Activated CD4-positive, alpha-beta T cell treated with anti-CD3 and anti-CD28 coated beads, Interleukin-2, Interleukin-4, amounts not matched to agents 100 ng/mL and 50 ng/mL, durations not matched to agents 16 hours and 8 hours (primary cell): ENCODE measurements around the gene FOXE3.
"Not testable (repeated sequence)": the region's sequence is repeated elsewhere in the genome, so short reads cannot be mapped to it uniquely, and the experiment has no call there.

ENCODE experiments used
- DNase-seq: peaks from one replicate; pipeline ENCODE4 v3.0.0-alpha.2; 2020; ENCODE audit warnings: low spot score

FOXE3 gene

GRCh38 chr1:47449822-47450552, 33.9 kb downstream of the FOXE3 start:
- no peak for DNase-seq

GRCh38 chr1:47450606-47451005, 34.5 kb downstream of the FOXE3 start:
- DNase-seq: no peak

- no peak for DNase-seq
Observed at GRCh38 chr1:47452426-47452825, 36.3 kb downstream of the FOXE3 start.

GRCh38 chr1:47453910-47454309, 37.8 kb downstream of the FOXE3 start:
- not testable (repeated sequence) for DNase-seq

- no peak for DNase-seq
Observed at GRCh38 chr1:47456250-47456649, 40.2 kb downstream of the FOXE3 start.

GRCh38 chr1:47457547-47457946, 41.5 kb downstream of the FOXE3 start:
- not testable (repeated sequence) for DNase-seq

GRCh38 chr1:47459253-47459788, 43.2 kb downstream of the FOXE3 start:
- DNase-seq: no peak

GRCh38 chr1:47460040-47460439, 44.0 kb downstream of the FOXE3 start:
- no peak for DNase-seq

- DNase-seq: no peak
Observed at GRCh38 chr1:47460456-47460855, 44.4 kb downstream of the FOXE3 start.

GRCh38 chr1:47465605-47466004, 49.5 kb downstream of the FOXE3 start:
- no peak for DNase-seq
